Neural progenitor cell (in vitro differentiated cells): Measurements from ENCODE around the gene ARHGAP24. TPM values are rescaled to one million over a fixed set of nuclear protein-coding genes. Genes with fewer than 3 reads are reported as not detected.
A peak's percentile ranks its signal among the peaks of the same experiment; 100 is the strongest.

Experiments used
- DNase-seq: peaks from one replicate; pipeline ENCODE4 v3.0.0-alpha.2; 2016; ENCODE audit warnings: low spot score
- H2AFZ ChIP-seq: fragments of 200-600 bp; sonication (generic); replicated peaks from 2 replicates; pipeline ENCODE4 v1.6.1; 2016; ENCODE audit warnings: antibody characterized with exemption
- H3F3A ChIP-seq: fragments of 200-600 bp; sonication (generic); 2 replicates; pipeline ENCODE4 v1.6.1; 2016; ENCODE audit warnings: antibody characterized with exemption, low read depth
- H3K27ac ChIP-seq: fragments of 200-600 bp; sonication (generic); 2 replicates; pipeline ENCODE4 v1.5.1; 2016; ENCODE audit warnings: mild to moderate bottlenecking
- H3K27me3 ChIP-seq: fragments of 200-600 bp; sonication (generic); 2 replicates; pipeline ENCODE4 v1.6.1; 2016; ENCODE audit warnings: mild to moderate bottlenecking, moderate library complexity
- H3K36me3 ChIP-seq: fragments of 200-600 bp; sonication (generic); 2 replicates; pipeline ENCODE4 v1.5.1; 2016
- H3K4me1 ChIP-seq: fragments of 200-600 bp; sonication (generic); 2 replicates; pipeline ENCODE4 v1.6.1; 2016; ENCODE audit warnings: mixed run types
- H3K4me2 ChIP-seq: fragments of 200-600 bp; sonication (generic); 2 replicates; pipeline ENCODE4 v1.6.1; 2016
- H3K4me3 ChIP-seq: fragments of 200-600 bp; sonication (generic); 2 replicates; pipeline ENCODE4 v1.5.1; 2016
- H3K79me2 ChIP-seq: fragments of 200-600 bp; sonication (generic); 2 replicates; pipeline ENCODE4 v1.6.1; 2016; ENCODE audit warnings: low read depth
- H3K9ac ChIP-seq: fragments of 200-600 bp; sonication (generic); 2 replicates; pipeline ENCODE4 v1.6.1; 2016
- H3K9me3 ChIP-seq: fragments of 200-600 bp; sonication (generic); 2 replicates; pipeline ENCODE4 v1.5.1; 2016; ENCODE audit warnings: low read depth
- H4K20me1 ChIP-seq: fragments of 200-600 bp; sonication (generic); 2 replicates; pipeline ENCODE4 v1.6.1; 2016; ENCODE audit warnings: low read depth
- H3K27ac Mint-ChIP-seq: 3 replicates; pipeline ENCODE4 v1.8.0; 2021; ENCODE audit warnings: mixed read lengths
- H3K27me3 Mint-ChIP-seq: 2 replicates; pipeline ENCODE4 v1.8.0; 2022; ENCODE audit warnings: low read depth, mild to moderate bottlenecking, inconsistent platforms, moderate library complexity, mixed read lengths; ENCODE audit not compliant: insufficient read depth
- H3K36me3 Mint-ChIP-seq: 3 replicates; pipeline ENCODE4 v1.8.0; 2021; ENCODE audit warnings: mixed read lengths
- H3K4me1 Mint-ChIP-seq: 3 replicates; pipeline ENCODE4 v1.8.0; 2021; ENCODE audit warnings: mixed read lengths
- H3K4me3 Mint-ChIP-seq: 3 replicates; pipeline ENCODE4 v1.8.0; 2021; ENCODE audit warnings: mild to moderate bottlenecking, moderate library complexity, mixed read lengths
- H3K9me3 Mint-ChIP-seq: 3 replicates; pipeline ENCODE4 v1.8.0; 2020; ENCODE audit warnings: mixed read lengths
- CTCF ChIP-seq: fragments of 200-600 bp; sonication (generic); IDR thresholded peaks from 2 replicates; pipeline ENCODE4 v1.5.1; 2017; ENCODE audit warnings: antibody characterized with exemption, mild to moderate bottlenecking
- EZH2 ChIP-seq: fragments of 200-600 bp; sonication (generic); IDR thresholded peaks from 2 replicates; pipeline ENCODE4 v1.6.1; 2017; ENCODE audit warnings: antibody characterized with exemption, mild to moderate bottlenecking, moderate library complexity
- EZH2phosphoT487 ChIP-seq: fragments of 200-600 bp; sonication (generic); IDR thresholded peaks from 2 replicates; pipeline ENCODE4 v1.6.1; 2017; ENCODE audit warnings: antibody characterized with exemption
- total RNA-seq: library from RNA; depleted of rRNA; stranded (reverse); fragments of >200 nt; gene quantifications from 2 replicates; pipeline ENCODE4 v1.2.3, GENCODE V29; 2015; ENCODE audit warnings: low replicate concordance

The ARHGAP24 gene
- total RNA-seq, 1 donor from 2014 or later, result 2.2 TPM

- Histone ChIP-seq H3K4me1 (no peaks in the 10 kb centered on the region), H3K27me3 (no peaks in the 10 kb centered on the region), H4K20me1 (no peaks in the 10 kb centered on the region), H3K9me3 (no peaks in the 10 kb centered on the region), H3K79me2 (no peaks in the 10 kb centered on the region), H3K27ac (no peak overlapping the region), H3K36me3 (no peaks in the 10 kb centered on the region), H2AFZ (no peak overlapping the region), H3K9ac (no peak overlapping the region), H3F3A (no peaks in the 10 kb centered on the region), H3K4me3 (no peak overlapping the region), H3K4me2 (no peak overlapping the region)
- Mint-ChIP-seq H3K4me3 (no peak overlapping the region), H3K36me3 (peaks cover 1% of the 10 kb centered on the region), H3K27me3 (peaks cover 8% of the 10 kb centered on the region), H3K4me1 (no peaks in the 10 kb centered on the region), H3K27ac (peak overlapping the region; percentile 33), H3K9me3 (peaks cover 12% of the 10 kb centered on the region)
- TF ChIP-seq CTCF, result no peak
- no peak for TF ChIP-seq EZH2
- no peak for TF ChIP-seq EZH2phosphoT487
- no peak for DNase-seq
Measured at GRCh38 chr4:85557016-85557901, 82.3 kb downstream of the ARHGAP24 start.

DNA sequence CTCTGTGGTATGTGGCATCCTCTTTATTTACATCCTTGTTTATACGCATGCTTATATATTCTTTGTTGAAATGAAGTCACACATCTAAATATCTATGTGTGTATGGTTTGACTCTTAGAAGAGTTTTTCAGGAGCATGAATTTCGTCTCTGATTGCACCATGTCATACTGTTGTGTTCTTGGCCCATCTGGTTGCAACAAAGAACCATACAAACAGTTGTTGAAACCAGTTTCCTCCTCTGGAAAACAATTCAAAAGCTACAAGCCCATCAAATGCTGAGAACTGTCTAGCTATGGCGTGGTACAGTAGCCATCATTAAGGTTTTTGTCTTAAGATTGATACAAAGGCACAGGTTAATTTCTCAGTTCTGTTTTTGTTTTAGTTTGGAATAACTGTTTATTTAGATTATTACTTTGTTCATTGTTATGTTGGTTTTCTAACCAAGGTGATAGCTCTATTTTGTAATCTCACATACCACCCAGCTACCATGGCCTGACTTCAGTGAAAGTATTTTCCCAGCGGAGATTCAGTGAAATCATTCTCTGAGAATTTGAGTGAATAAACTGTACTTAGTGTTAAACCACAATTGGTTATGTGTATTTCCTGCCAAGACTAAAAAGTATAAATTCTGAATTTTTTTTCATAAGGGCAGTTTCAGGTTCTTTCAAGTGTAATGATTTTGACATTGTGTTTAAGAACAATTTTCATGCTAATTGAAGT, 91.0 kb downstream of the ARHGAP24 start:
- no peak overlapping the region for H3K4me3 Mint-ChIP-seq
- no peaks in the 10 kb centered on the region for H3F3A ChIP-seq
- H3K4me3 ChIP-seq, result no peak overlapping the region
- H3K4me1 Mint-ChIP-seq, result no peaks in the 10 kb centered on the region
- no peak overlapping the region for H3K27ac ChIP-seq
- no peak for DNase-seq
- no peaks in the 10 kb centered on the region for H3K4me1 ChIP-seq
- peaks cover 6% of the 10 kb centered on the region for H3K27me3 Mint-ChIP-seq
- no peak overlapping the region for H2AFZ ChIP-seq
- H3K79me2 ChIP-seq, result no peaks in the 10 kb centered on the region
- no peaks in the 10 kb centered on the region for H3K36me3 ChIP-seq
- no peaks in the 10 kb centered on the region for H3K9me3 ChIP-seq
- H3K9me3 Mint-ChIP-seq, result no peaks in the 10 kb centered on the region
- TF ChIP-seq CTCF (no peak), EZH2phosphoT487 (no peak), EZH2 (no peak)
- H3K27ac Mint-ChIP-seq, result no peak overlapping the region
- no peak overlapping the region for H3K9ac ChIP-seq
- no peaks in the 10 kb centered on the region for H3K36me3 Mint-ChIP-seq
- H3K4me2 ChIP-seq, result no peak overlapping the region
- H3K27me3 ChIP-seq, result no peaks in the 10 kb centered on the region
- no peaks in the 10 kb centered on the region for H4K20me1 ChIP-seq

GRCh38 chr4:85569730-85570299, 94.9 kb downstream of the ARHGAP24 start:
- no peak overlapping the region for H3K4me3 ChIP-seq
- no peak for DNase-seq
- no peak overlapping the region for H2AFZ ChIP-seq
- H3F3A ChIP-seq, result no peaks in the 10 kb centered on the region
- H3K9ac ChIP-seq, result no peak overlapping the region
- no peaks in the 10 kb centered on the region for H3K9me3 ChIP-seq
- H4K20me1 ChIP-seq, result no peaks in the 10 kb centered on the region
- H3K27me3 Mint-ChIP-seq, result no peaks in the 10 kb centered on the region
- H3K9me3 Mint-ChIP-seq, result no peaks in the 10 kb centered on the region
- H3K27ac ChIP-seq, result no peak overlapping the region
- H3K4me2 ChIP-seq, result no peak overlapping the region
- no peak overlapping the region for H3K4me3 Mint-ChIP-seq
- no peak for TF ChIP-seq CTCF
- TF ChIP-seq EZH2phosphoT487, result no peak
- TF ChIP-seq EZH2, result no peak
- no peaks in the 10 kb centered on the region for H3K4me1 Mint-ChIP-seq
- H3K36me3 Mint-ChIP-seq, result no peaks in the 10 kb centered on the region
- H3K4me1 ChIP-seq, result no peaks in the 10 kb centered on the region
- no peaks in the 10 kb centered on the region for H3K27me3 ChIP-seq
- H3K79me2 ChIP-seq, result no peaks in the 10 kb centered on the region
- no peaks in the 10 kb centered on the region for H3K36me3 ChIP-seq
- H3K27ac Mint-ChIP-seq, result no peak overlapping the region
